OCI-LY1 (cell line): ENCODE measurements around the gene ZNFX1.

Experiments
- H2AFZ ChIP-seq: fragments of 200-600 bp; sonication (generic), shearing (Covaris generic); 2 replicates; pipeline ENCODE4 v1.6.0; 2014; ENCODE audit warnings: antibody characterized with exemption, mild to moderate bottlenecking, low read length
- H3F3A ChIP-seq: fragments of 200-600 bp; sonication (generic), shearing (Covaris generic); 2 replicates; pipeline ENCODE4 v1.6.0; 2014; ENCODE audit warnings: mild to moderate bottlenecking, antibody characterized with exemption, low read length, moderate library complexity; ENCODE audit not compliant: insufficient read depth
- H3K27ac ChIP-seq: fragments of 200-600 bp; sonication (generic); 2 replicates; pipeline ENCODE4 v1.5.1; 2014; ENCODE audit warnings: low read length, mixed run types, mild to moderate bottlenecking, low read depth; ENCODE audit not compliant: poor library complexity, severe bottlenecking
- H3K27me3 ChIP-seq: fragments of 200-600 bp; sonication (generic); 2 replicates; pipeline ENCODE4 v1.6.0; 2014; ENCODE audit warnings: antibody characterized with exemption, mild to moderate bottlenecking, low read length, moderate library complexity; ENCODE audit not compliant: insufficient read depth
- H3K36me3 ChIP-seq: fragments of 200-600 bp; sonication (generic); 2 replicates; pipeline ENCODE4 v1.6.1; 2014; ENCODE audit warnings: mild to moderate bottlenecking, antibody characterized with exemption, low read length, moderate library complexity, mixed read lengths; ENCODE audit not compliant: insufficient read depth
- H3K4me1 ChIP-seq: fragments of 200-600 bp; sonication (generic); 2 replicates; pipeline ENCODE4 v1.5.1; 2014; ENCODE audit warnings: mild to moderate bottlenecking, low read length, moderate library complexity; ENCODE audit not compliant: insufficient read depth, severe bottlenecking
- H3K4me2 ChIP-seq: fragments of 200-600 bp; sonication (generic), shearing (Covaris generic); 2 replicates; pipeline ENCODE4 v1.6.1; 2014; ENCODE audit warnings: low read length
- H3K4me3 ChIP-seq: fragments of 200-600 bp; sonication (generic); 2 replicates; pipeline ENCODE4 v1.5.1; 2014; ENCODE audit warnings: low read length, low read depth, mild to moderate bottlenecking, mixed read lengths; ENCODE audit not compliant: poor library complexity, severe bottlenecking
- H3K79me2 ChIP-seq: fragments of 200-600 bp; shearing (Covaris generic); 2 replicates; pipeline ENCODE4 v1.6.1; 2016; ENCODE audit warnings: mixed run types, low read length, mixed read lengths; ENCODE audit not compliant: insufficient read depth
- H3K9ac ChIP-seq: fragments of 200-600 bp; sonication (generic), shearing (Covaris generic); 2 replicates; pipeline ENCODE4 v1.6.1; 2014; ENCODE audit warnings: mild to moderate bottlenecking, low read length, mixed read lengths
- H3K9me2 ChIP-seq: fragments of 200-600 bp; sonication (generic), shearing (Covaris generic); 2 replicates; pipeline ENCODE4 v1.6.1; 2014; ENCODE audit warnings: low read depth, mild to moderate bottlenecking, low read length, mixed read lengths
- H3K9me3 ChIP-seq: fragments of 200-600 bp; shearing (Covaris generic); 2 replicates; pipeline ENCODE4 v1.6.1; 2014; ENCODE audit warnings: low read length, mixed read lengths
- H4K20me1 ChIP-seq: fragments of 200-600 bp; sonication (generic), shearing (Covaris generic); 2 replicates; pipeline ENCODE4 v1.6.0; 2016; ENCODE audit warnings: mild to moderate bottlenecking, low read length; ENCODE audit not compliant: insufficient read depth
- CTCF ChIP-seq: fragments of 200-600 bp; sonication (generic), shearing (Covaris generic); IDR thresholded peaks from 2 replicates; pipeline ENCODE4 v1.5.1; 2017; ENCODE audit warnings: mild to moderate bottlenecking, antibody characterized with exemption, low read length, moderate library complexity, mixed read lengths
- EZH2 ChIP-seq: fragments of 200-600 bp; sonication (generic), shearing (Covaris generic); IDR thresholded peaks from 2 replicates; pipeline ENCODE4 v1.8.0; 2017; ENCODE audit warnings: borderline replicate concordance, mixed run types, mild to moderate bottlenecking, antibody characterized with exemption, low read length, moderate library complexity, mixed read lengths

The ZNFX1 gene

DNA sequence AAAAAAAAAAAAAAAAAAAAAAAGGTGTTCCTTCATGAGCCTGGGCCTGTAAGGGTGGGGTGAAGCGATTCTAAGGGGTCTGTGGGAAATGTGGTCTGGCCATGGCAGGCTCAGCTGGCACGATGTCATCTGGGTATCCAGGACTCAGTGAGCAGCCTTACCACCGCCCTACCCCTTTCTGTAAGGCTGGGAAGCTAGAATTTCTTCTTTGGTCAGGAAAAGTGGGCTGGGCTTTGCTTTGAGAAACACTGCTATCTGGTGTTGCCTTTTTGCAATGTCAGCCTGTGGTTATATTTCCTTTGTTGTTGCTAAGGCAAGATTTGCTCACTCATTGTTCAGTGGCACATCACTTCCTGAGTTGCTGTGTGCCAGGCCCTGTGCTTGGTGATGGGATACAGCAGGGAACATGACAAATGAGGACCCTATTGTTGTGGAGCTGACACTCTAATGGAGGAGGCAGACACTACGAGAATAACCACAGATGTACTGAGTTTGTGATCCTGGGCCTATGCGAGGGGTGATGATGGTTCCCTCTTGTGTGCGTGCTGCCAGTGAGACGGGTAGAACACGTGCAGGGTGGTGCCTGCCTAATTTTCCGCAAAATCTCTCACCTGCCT lies 45.9 kb upstream of the ZNFX1 start:
- Histone ChIP-seq H3K79me2 (no peaks in the 10 kb centered on the region), H4K20me1 (no peaks in the 10 kb centered on the region), H3K4me3 (no peak overlapping the region), H3K4me1 (peaks cover 9% of the 10 kb centered on the region), H2AFZ (no peak overlapping the region), H3K9ac (no peak overlapping the region), H3K4me2 (no peak overlapping the region), H3K27me3 (no peaks in the 10 kb centered on the region), H3K9me3 (no peaks in the 10 kb centered on the region), H3K36me3 (no peaks in the 10 kb centered on the region), H3K9me2 (no peaks in the 10 kb centered on the region), H3K27ac (no peak overlapping the region), H3F3A (no peaks in the 10 kb centered on the region)
- TF ChIP-seq CTCF: peak; percentile 38; the same call in 1 of the 2 replicates
- no peak for TF ChIP-seq EZH2

GRCh38 chr20:49320460-49320859 lies 42.6 kb upstream of the ZNFX1 start:
- Histone ChIP-seq H3K79me2 (no peaks in the 10 kb centered on the region), H3K27ac (no peak overlapping the region), H3K36me3 (no peaks in the 10 kb centered on the region), H3K9me3 (no peaks in the 10 kb centered on the region), H3K4me1 (peaks cover 9% of the 10 kb centered on the region), H4K20me1 (no peaks in the 10 kb centered on the region), H3K9ac (no peak overlapping the region), H3K27me3 (no peaks in the 10 kb centered on the region), H3K4me2 (no peak overlapping the region), H3F3A (no peaks in the 10 kb centered on the region), H3K4me3 (no peak overlapping the region), H2AFZ (no peak overlapping the region), H3K9me2 (no peaks in the 10 kb centered on the region)
- TF ChIP-seq CTCF (no peak), EZH2 (no peak)

- no peak overlapping the region for H3K9ac ChIP-seq
- no peaks in the 10 kb centered on the region for H4K20me1 ChIP-seq
- H3K79me2 ChIP-seq: no peaks in the 10 kb centered on the region
- no peaks in the 10 kb centered on the region for H3K9me2 ChIP-seq
- no peak overlapping the region for H3K4me2 ChIP-seq
- no peaks in the 10 kb centered on the region for H3K36me3 ChIP-seq
- H3K4me1 ChIP-seq: peaks cover 9% of the 10 kb centered on the region
- no peak overlapping the region for H3K4me3 ChIP-seq
- TF ChIP-seq CTCF: no peak
- TF ChIP-seq EZH2: no peak
- H3K9me3 ChIP-seq: no peaks in the 10 kb centered on the region
- no peaks in the 10 kb centered on the region for H3K27me3 ChIP-seq
- no peaks in the 10 kb centered on the region for H3F3A ChIP-seq
- H2AFZ ChIP-seq: no peak overlapping the region
- no peak overlapping the region for H3K27ac ChIP-seq
Observed at GRCh38 chr20:49319208-49319809, 41.5 kb upstream of the ZNFX1 start.
